A673 (cell line): ENCODE data around the gene BTBD2. TPM values are rescaled to one million over a fixed set of nuclear protein-coding genes. Genes with fewer than 3 reads are reported as not detected.
A peak's percentile ranks its signal among the peaks of the same experiment; 100 is the strongest.

ENCODE experiments used
- BruUV-seq: library from RNA; stranded (reverse); fragments of 400-500 nt; replicated peaks from 2 replicates; lab custom pipeline; 2021; lab: Mats Ljungman, UMichigan
- CTCF ChIA-PET: fragments of 300-600 bp; sonication (Branson Sonifier 250); formaldehyde crosslinking; loops from one replicate; lab custom pipeline; 2022; ENCODE audit warnings: antibody characterized with exemption; lab: Charles Lee
- POLR2A ChIA-PET: fragments of 300-600 bp; sonication (Branson Sonifier 250); formaldehyde crosslinking; loops from one replicate; lab custom pipeline; 2022; ENCODE audit warnings: antibody characterized with exemption; ENCODE audit not compliant: low non-redundant PET; lab: Charles Lee
- DNase-seq: peaks from one replicate; pipeline ENCODE4 v3.0.0-alpha.2; 2015; ENCODE audit warnings: low spot score
- H3K27ac ChIP-seq: fragments of 200-600 bp; sonication (generic); 2 replicates; pipeline ENCODE4 v1.5.1; 2016; ENCODE audit warnings: mixed run types, low read depth, mild to moderate bottlenecking, mixed read lengths, antibody characterized with exemption, low read length; ENCODE audit not compliant: poor library complexity, severe bottlenecking
- H3K27me3 ChIP-seq: fragments of 200-600 bp; sonication (generic); replicated peaks from 2 replicates; pipeline ENCODE4 v1.6.1; 2017; ENCODE audit warnings: mixed run types, low read depth, mild to moderate bottlenecking, mixed read lengths, antibody characterized with exemption, low read length; ENCODE audit not compliant: insufficient read depth, poor library complexity
- H3K36me3 ChIP-seq: fragments of 200-600 bp; sonication (generic); 2 replicates; pipeline ENCODE4 v1.6.1; 2016; ENCODE audit warnings: mixed run types, mild to moderate bottlenecking, mixed read lengths, antibody characterized with exemption, low read length; ENCODE audit not compliant: insufficient read depth, poor library complexity, severe bottlenecking
- H3K4me1 ChIP-seq: fragments of 200-600 bp; sonication (generic); 2 replicates; pipeline ENCODE4 v1.6.1; 2017; ENCODE audit warnings: mixed run types, mild to moderate bottlenecking, mixed read lengths, antibody characterized with exemption, low read length; ENCODE audit not compliant: insufficient read depth, poor library complexity, severe bottlenecking
- H3K4me3 ChIP-seq: fragments of 200-600 bp; sonication (generic); 2 replicates; pipeline ENCODE4 v1.5.1; 2016; ENCODE audit warnings: low read depth, mixed run types, mild to moderate bottlenecking, mixed read lengths, low read length; ENCODE audit not compliant: poor library complexity, severe bottlenecking
- H3K9me3 ChIP-seq: fragments of 200-600 bp; sonication (generic); 2 replicates; pipeline ENCODE4 v1.6.1; 2016; ENCODE audit warnings: mixed run types, low read depth, mild to moderate bottlenecking, mixed read lengths, antibody characterized with exemption, low read length; ENCODE audit not compliant: poor library complexity, severe bottlenecking
- EZH2 ChIP-seq: fragments of 200-600 bp; sonication (generic); IDR thresholded peaks from 2 replicates; pipeline ENCODE4 v1.6.1; 2017; ENCODE audit warnings: borderline replicate concordance, low read depth, mild to moderate bottlenecking, mixed read lengths, antibody characterized with exemption, low read length; ENCODE audit not compliant: poor library complexity, severe bottlenecking
- intact Hi-C: fragments of 100-400 bp; cut with micrococcal nuclease; formaldehyde crosslinking; loops from one replicate; pipeline ENCODE4 v1.10.0; 2022; ENCODE audit not compliant: unreplicated experiment
- total RNA-seq: library from RNA; stranded (reverse); gene quantifications from 2 replicates; pipeline ENCODE4 v1.2.3, GENCODE V29; 2021
- TF ChIP-seq, protein P1 (sequence below): fragments of 300-800, 200-600 bp; sonication (generic); conservative IDR thresholded peaks from 2 replicates; pipeline ENCODE4 v1.5.1; 2017; ENCODE audit warnings: low read depth, mild to moderate bottlenecking, antibody characterized with exemption, low read length, moderate library complexity, mixed read lengths

The BTBD2 gene
- total RNA-seq, 1 experiment from 2014 or later = 91.7 TPM

DNA sequence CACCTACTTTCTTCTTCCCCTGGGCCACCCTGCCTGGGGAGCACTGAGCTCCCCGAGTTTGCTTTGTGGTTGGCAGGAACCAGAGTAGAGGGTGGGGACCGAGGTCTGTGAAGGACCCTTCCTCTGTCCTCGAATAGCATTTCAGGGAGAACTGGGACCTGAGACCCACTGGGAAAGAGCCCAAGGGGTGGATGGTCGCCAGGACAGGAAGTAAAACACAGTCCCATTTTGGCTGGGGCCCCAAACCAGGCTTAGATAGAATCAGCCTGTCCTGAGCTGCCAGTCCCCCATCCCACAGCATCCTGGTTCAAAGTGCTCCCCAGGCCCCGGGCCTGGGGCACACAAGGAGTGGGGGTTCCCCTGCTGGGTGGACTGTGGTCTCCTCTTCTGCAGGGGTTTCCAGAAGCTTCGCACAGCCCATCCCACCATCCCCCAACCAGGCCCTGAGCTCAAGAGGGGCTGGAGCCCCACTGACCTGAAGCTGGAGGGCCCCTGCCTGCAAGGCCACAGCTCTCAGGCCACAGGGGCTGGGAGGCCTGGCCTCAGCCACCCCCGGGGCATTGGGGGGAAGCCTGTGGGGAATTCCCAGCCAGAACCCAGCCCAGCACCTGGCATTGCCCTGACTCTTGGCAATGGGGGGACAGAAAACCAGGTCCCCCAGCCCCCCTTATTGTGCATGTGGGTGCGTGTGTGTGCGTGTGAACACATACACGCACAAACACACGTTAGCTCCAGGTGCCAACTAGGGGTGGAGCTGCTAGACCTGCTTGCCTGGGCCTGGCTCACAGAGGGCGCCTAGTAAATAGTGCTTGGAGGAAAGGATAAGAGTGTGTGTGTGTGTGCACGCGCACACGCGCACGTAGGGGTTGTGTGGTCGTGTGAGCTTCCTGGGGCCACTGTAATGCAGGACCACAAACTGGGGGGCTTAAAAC is 36.5 kb upstream of the BTBD2 start:
- DNase-seq = no peak
- TF ChIP-seq EZH2 = no peak
- TF ChIP-seq, protein P1, sequence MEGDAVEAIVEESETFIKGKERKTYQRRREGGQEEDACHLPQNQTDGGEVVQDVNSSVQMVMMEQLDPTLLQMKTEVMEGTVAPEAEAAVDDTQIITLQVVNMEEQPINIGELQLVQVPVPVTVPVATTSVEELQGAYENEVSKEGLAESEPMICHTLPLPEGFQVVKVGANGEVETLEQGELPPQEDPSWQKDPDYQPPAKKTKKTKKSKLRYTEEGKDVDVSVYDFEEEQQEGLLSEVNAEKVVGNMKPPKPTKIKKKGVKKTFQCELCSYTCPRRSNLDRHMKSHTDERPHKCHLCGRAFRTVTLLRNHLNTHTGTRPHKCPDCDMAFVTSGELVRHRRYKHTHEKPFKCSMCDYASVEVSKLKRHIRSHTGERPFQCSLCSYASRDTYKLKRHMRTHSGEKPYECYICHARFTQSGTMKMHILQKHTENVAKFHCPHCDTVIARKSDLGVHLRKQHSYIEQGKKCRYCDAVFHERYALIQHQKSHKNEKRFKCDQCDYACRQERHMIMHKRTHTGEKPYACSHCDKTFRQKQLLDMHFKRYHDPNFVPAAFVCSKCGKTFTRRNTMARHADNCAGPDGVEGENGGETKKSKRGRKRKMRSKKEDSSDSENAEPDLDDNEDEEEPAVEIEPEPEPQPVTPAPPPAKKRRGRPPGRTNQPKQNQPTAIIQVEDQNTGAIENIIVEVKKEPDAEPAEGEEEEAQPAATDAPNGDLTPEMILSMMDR = no peak
- H3K27me3 ChIP-seq = no peaks in the 10 kb centered on the region
- ChIA-PET POLR2A (interaction anchor here (0.6 to 0.7 kb wide), 2 partner anchors 10 to 36 kb away, joined by 3 read pairs; no protein-coding TSS in a partner anchor), CTCF (interaction anchor here (0.6 kb wide), 1 partner anchor 99 kb away, joined by 5 read pairs; no protein-coding TSS in a partner anchor)
- no peaks in the 10 kb centered on the region for H3K36me3 ChIP-seq
- peak overlapping the region; percentile 86 for H3K27ac ChIP-seq
- BruUV-seq = no TSS peak
- intact Hi-C loops = no loop called here
- H3K4me3 ChIP-seq = peak overlapping the region; percentile 98
- peaks cover 25% of the 10 kb centered on the region for H3K4me1 ChIP-seq
- H3K9me3 ChIP-seq = no peaks in the 10 kb centered on the region

DNA sequence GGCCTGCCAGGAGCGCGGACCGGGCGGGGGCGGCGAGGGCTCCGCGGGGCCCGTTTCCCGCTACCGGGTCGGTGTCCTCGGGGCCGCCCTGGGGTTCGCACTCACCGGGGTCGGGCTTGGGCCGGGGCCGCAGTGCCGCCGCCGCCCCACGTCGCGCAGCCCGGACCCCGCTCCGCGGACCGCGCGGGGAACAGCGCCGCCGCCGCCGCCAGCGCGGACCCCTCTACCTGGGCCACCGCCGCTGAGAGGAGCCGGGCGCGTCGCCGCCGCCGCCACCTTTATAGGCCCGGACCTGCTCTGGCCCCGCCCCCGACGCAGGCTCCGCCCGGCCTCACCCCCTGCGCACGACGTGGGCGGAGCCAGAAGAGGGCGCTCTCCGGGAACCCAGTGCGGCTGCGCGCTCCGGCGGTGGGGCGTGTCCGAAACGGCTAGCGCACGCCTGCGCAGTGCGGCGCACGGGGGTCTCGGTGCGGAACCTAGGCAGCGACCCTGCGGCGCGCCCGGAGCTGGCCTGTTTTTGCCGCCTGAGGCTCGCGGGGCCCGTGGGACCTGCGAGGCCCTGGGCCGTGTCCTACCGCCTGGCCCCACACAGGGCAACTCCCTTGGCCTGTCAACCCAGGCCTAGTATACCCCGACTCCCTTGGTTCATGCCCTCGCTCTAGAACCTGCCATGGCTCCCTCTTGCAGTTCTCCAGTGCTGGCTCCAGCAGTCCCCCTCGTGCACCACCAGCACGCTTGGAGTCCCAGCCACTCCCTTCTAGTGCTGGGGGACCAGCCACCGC is 35.7 kb upstream of the BTBD2 start, which contains the start of gene MKNK2:
Gene MKNK2, minus strand, starts transcription at position 254 of the 782 bp plus-strand sequence. CDS start 393 bp downstream, outside the sequence.
- H3K27ac ChIP-seq = peak within 1 kb of the TSS; percentile 86
- intact Hi-C loops = no loop called here
- H3K4me3 ChIP-seq = peak within 1 kb of the TSS; percentile 98
- TF ChIP-seq, protein P1 = peak; percentile 55
- no peak for TF ChIP-seq EZH2
- DNase-seq = peak; percentile 92
- H3K4me1 ChIP-seq = peaks cover 18% of the 10 kb centered on the region
- BruUV-seq = no TSS peak
- no peaks in the 10 kb centered on the region for H3K36me3 ChIP-seq
- POLR2A ChIA-PET = interaction anchor here (0.7 kb wide), 1 partner anchor 9 kb away, joined by 3 read pairs; no protein-coding TSS in a partner anchor
- no peaks in the 10 kb centered on the region for H3K27me3 ChIP-seq
- no peaks in the 10 kb centered on the region for H3K9me3 ChIP-seq
- CTCF ChIA-PET = interaction anchor here (0.6 kb wide), 1 partner anchor 100 kb away, joined by 5 read pairs; no protein-coding TSS in a partner anchor

DNA sequence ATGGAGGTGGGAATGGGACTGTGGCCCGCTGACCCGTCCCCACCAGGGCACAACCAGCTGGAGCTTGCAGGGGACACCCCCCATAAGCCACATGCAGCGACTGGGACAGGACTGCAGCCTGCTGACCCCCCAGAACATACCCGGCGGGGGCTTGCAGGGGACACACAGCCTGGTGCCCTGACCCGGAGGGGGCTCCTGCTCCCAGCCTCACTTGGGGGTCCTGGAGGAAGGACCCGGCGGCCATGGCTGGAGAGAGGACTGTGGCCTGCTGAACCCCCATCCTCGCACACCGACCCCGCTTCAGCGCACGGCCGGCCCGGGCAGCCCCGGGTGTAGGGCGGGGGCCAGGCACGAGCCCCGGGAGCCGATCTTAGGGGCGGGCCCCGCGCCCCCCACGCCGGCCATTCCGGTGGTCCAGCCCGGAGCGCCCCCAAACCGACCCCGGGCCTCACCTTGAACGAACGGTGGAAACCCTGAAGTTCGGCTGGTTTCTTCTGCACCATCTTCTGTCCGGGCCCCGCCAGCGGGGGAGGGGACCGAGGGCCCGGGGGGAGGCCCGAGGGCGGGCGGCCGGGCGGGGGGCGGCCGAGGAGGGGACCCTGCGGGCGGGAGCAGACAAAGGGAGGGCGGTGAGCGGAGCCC is 35.0 kb upstream of the BTBD2 start:
- Histone ChIP-seq H3K4me3 (peak overlapping the region; percentile 98), H3K27ac (peak overlapping the region; percentile 86), H3K4me1 (peaks cover 12% of the 10 kb centered on the region), H3K27me3 (no peaks in the 10 kb centered on the region), H3K9me3 (no peaks in the 10 kb centered on the region), H3K36me3 (peaks cover 4% of the 10 kb centered on the region)
- BruUV-seq = no TSS peak
- ChIA-PET CTCF (no interaction called here), POLR2A (no interaction called here)
- DNase-seq = no peak
- intact Hi-C loops = no loop called here
- TF ChIP-seq EZH2 = no peak
- TF ChIP-seq, protein P1 = no peak
